SU-DHL-6 (cell line): ENCODE data around the gene ITGA2B.

ENCODE experiments used
- H2AFZ ChIP-seq: fragments of 200-600 bp; sonication (generic); 2 replicates; pipeline ENCODE4 v1.6.1; 2014; ENCODE audit warnings: low read depth, mild to moderate bottlenecking, moderate library complexity, mixed read lengths, antibody characterized with exemption, low read length; ENCODE audit not compliant: severe bottlenecking
- H3F3A ChIP-seq: fragments of 200-600 bp; shearing (Covaris generic); 2 replicates; pipeline ENCODE4 v1.6.0; 2016; ENCODE audit warnings: antibody characterized with exemption, mild to moderate bottlenecking; ENCODE audit not compliant: insufficient read depth
- H3K27ac ChIP-seq: fragments of 200-600 bp; sonication (generic); 2 replicates; pipeline ENCODE4 v1.5.1; 2016; ENCODE audit warnings: low read depth, mild to moderate bottlenecking, low read length, moderate library complexity, mixed read lengths
- H3K27me3 ChIP-seq: fragments of 200-600 bp; sonication (generic), shearing (Covaris generic); 2 replicates; pipeline ENCODE4 v1.6.0; 2014; ENCODE audit warnings: mild to moderate bottlenecking, low read length
- H3K36me3 ChIP-seq: fragments of 200-600 bp; sonication (generic); 2 replicates; pipeline ENCODE4 v1.6.1; 2014; ENCODE audit warnings: mild to moderate bottlenecking, low read length, mixed read lengths
- H3K4me2 ChIP-seq: fragments of 300-600, 200-600 bp; shearing (Covaris generic), sonication (generic); 2 replicates; pipeline ENCODE4 v1.6.0; 2014; ENCODE audit warnings: low read length, low read depth, mild to moderate bottlenecking; ENCODE audit not compliant: poor library complexity, severe bottlenecking
- H3K4me3 ChIP-seq: fragments of 200-600 bp; sonication (generic); 2 replicates; pipeline ENCODE4 v1.5.1; 2014; ENCODE audit warnings: antibody characterized with exemption, low read length, mild to moderate bottlenecking, mixed read lengths; ENCODE audit not compliant: insufficient read depth, poor library complexity, severe bottlenecking
- H3K79me2 ChIP-seq: fragments of 200-600 bp; sonication (generic); 2 replicates; pipeline ENCODE4 v1.6.1; 2014; ENCODE audit warnings: mild to moderate bottlenecking, low read length, moderate library complexity; ENCODE audit not compliant: insufficient read depth
- H3K9ac ChIP-seq: fragments of 200-600 bp; sonication (generic); 2 replicates; pipeline ENCODE4 v1.7.0; 2014; ENCODE audit warnings: mild to moderate bottlenecking, low read length
- H3K9me2 ChIP-seq: fragments of 200-600 bp; sonication (generic); replicated peaks from 2 replicates; pipeline ENCODE4 v1.6.1; 2014; ENCODE audit warnings: low read length; ENCODE audit not compliant: insufficient read depth
- H3K9me3 ChIP-seq: fragments of 200-600 bp; sonication (generic); 2 replicates; pipeline ENCODE4 v1.6.1; 2014; ENCODE audit warnings: low read length, mixed read lengths; ENCODE audit not compliant: insufficient read depth
- H4K20me1 ChIP-seq: fragments of 200-600 bp; sonication (generic); 2 replicates; pipeline ENCODE4 v1.6.1; 2014; ENCODE audit warnings: low read depth, mild to moderate bottlenecking, antibody characterized with exemption, low read length, moderate library complexity, mixed read lengths
- EZH2phosphoT487 ChIP-seq: fragments of 200-600 bp; sonication (generic), shearing (Covaris generic); conservative IDR thresholded peaks from 2 replicates; pipeline ENCODE4 v1.6.1; 2018; ENCODE audit warnings: mild to moderate bottlenecking, antibody characterized with exemption, low read length, moderate library complexity, mixed read lengths
- TF ChIP-seq, protein P1 (sequence below): fragments of 200-600 bp; sonication (generic); IDR thresholded peaks from one replicate; pipeline ENCODE4 v1.5.1; 2017; ENCODE audit warnings: antibody characterized with exemption, mild to moderate bottlenecking, low read length, moderate library complexity; ENCODE audit not compliant: insufficient read depth, poor library complexity, severe bottlenecking

The ITGA2B gene

GRCh38 chr17:44362949-44363612 lies 26.4 kb downstream of the ITGA2B start:
- Histone ChIP-seq H3K27ac (no peak overlapping the region), H3K9me3 (no peaks in the 10 kb centered on the region), H3K4me2 (peak overlapping the region; percentile 95), H3K4me3 (peak overlapping the region; percentile 60), H4K20me1 (no peaks in the 10 kb centered on the region), H3K36me3 (no peaks in the 10 kb centered on the region), H3K9me2 (no peaks in the 10 kb centered on the region), H3K9ac (peak overlapping the region; percentile 63), H3F3A (no peaks in the 10 kb centered on the region), H2AFZ (peak overlapping the region; percentile 97), H3K79me2 (no peaks in the 10 kb centered on the region), H3K27me3 (no peaks in the 10 kb centered on the region)
- TF ChIP-seq, protein P1, sequence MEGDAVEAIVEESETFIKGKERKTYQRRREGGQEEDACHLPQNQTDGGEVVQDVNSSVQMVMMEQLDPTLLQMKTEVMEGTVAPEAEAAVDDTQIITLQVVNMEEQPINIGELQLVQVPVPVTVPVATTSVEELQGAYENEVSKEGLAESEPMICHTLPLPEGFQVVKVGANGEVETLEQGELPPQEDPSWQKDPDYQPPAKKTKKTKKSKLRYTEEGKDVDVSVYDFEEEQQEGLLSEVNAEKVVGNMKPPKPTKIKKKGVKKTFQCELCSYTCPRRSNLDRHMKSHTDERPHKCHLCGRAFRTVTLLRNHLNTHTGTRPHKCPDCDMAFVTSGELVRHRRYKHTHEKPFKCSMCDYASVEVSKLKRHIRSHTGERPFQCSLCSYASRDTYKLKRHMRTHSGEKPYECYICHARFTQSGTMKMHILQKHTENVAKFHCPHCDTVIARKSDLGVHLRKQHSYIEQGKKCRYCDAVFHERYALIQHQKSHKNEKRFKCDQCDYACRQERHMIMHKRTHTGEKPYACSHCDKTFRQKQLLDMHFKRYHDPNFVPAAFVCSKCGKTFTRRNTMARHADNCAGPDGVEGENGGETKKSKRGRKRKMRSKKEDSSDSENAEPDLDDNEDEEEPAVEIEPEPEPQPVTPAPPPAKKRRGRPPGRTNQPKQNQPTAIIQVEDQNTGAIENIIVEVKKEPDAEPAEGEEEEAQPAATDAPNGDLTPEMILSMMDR: no peak
- TF ChIP-seq EZH2phosphoT487: no peak

- H3K79me2 ChIP-seq: no peaks in the 10 kb centered on the region
- H3K4me3 ChIP-seq: no peak overlapping the region
- H3K9me3 ChIP-seq: no peaks in the 10 kb centered on the region
- no peaks in the 10 kb centered on the region for H3F3A ChIP-seq
- TF ChIP-seq, protein P1: no peak
- TF ChIP-seq EZH2phosphoT487: no peak
- peak overlapping the region; percentile 95 for H3K4me2 ChIP-seq
- H2AFZ ChIP-seq: no peak overlapping the region
- H3K27ac ChIP-seq: no peak overlapping the region
- H4K20me1 ChIP-seq: no peaks in the 10 kb centered on the region
- H3K36me3 ChIP-seq: no peaks in the 10 kb centered on the region
- H3K9me2 ChIP-seq: no peaks in the 10 kb centered on the region
- H3K9ac ChIP-seq: peak overlapping the region; percentile 63; the same call in 1 of the 2 replicates
- H3K27me3 ChIP-seq: no peaks in the 10 kb centered on the region
Observed at GRCh38 chr17:44362459-44362948, 26.9 kb downstream of the ITGA2B start.

DNA sequence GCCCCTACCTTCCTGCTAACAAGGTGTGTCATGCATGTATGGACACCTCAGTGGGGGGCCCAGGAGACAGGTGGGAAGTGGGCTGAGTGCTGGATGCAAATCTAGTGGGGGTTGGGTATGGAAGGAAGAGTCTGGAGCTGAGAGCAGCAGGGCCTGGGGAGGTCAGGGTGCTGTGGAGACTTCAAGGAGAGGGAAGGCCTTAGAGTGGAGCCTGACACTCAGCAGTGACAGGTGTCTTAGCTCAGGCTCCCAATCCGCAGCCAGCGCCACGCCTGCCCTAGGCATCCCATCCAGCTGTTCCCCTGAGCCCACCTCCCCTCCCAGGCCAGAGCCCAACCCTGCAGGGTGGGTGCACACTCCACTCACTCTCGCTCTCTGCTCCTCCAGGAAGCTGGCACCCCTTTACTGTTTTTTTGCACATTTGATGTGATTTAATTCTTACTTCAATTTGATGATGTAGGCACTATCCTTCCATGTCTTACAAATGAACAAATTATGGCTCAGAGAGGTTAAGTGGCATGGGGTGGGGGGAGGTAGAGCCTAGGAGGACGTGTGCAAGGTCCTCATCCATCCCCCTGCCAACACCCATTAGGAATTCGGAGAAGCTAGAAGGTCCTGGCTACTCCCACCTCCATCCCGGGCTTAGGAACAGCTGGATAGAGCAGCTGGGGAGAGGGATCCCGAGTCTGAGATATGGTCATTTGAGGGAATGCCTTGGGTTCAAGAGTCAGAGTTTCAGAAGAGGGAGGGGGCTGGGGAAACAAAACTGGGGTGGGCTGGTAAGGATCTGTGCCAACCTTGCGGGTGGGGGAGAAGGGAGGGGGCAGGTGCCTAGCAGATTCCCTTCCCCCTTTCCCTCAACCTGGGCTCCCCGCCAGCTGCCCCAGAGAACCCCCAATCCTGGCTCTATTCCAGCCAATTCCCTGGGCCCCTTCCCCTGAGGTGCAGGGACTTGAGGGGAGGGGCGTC lies 27.9 kb downstream of the ITGA2B start:
- Histone ChIP-seq H4K20me1 (no peaks in the 10 kb centered on the region), H2AFZ (no peak overlapping the region), H3K9me2 (no peaks in the 10 kb centered on the region), H3K9me3 (no peaks in the 10 kb centered on the region), H3K36me3 (no peaks in the 10 kb centered on the region), H3K27me3 (no peaks in the 10 kb centered on the region), H3K4me3 (no peak overlapping the region), H3K9ac (no peak overlapping the region), H3K4me2 (no peak overlapping the region), H3K27ac (no peak overlapping the region), H3K79me2 (no peaks in the 10 kb centered on the region), H3F3A (no peaks in the 10 kb centered on the region)
- no peak for TF ChIP-seq EZH2phosphoT487
- TF ChIP-seq, protein P1: no peak
